ENCODE measurements around the gene ZFYVE28.

DNA sequence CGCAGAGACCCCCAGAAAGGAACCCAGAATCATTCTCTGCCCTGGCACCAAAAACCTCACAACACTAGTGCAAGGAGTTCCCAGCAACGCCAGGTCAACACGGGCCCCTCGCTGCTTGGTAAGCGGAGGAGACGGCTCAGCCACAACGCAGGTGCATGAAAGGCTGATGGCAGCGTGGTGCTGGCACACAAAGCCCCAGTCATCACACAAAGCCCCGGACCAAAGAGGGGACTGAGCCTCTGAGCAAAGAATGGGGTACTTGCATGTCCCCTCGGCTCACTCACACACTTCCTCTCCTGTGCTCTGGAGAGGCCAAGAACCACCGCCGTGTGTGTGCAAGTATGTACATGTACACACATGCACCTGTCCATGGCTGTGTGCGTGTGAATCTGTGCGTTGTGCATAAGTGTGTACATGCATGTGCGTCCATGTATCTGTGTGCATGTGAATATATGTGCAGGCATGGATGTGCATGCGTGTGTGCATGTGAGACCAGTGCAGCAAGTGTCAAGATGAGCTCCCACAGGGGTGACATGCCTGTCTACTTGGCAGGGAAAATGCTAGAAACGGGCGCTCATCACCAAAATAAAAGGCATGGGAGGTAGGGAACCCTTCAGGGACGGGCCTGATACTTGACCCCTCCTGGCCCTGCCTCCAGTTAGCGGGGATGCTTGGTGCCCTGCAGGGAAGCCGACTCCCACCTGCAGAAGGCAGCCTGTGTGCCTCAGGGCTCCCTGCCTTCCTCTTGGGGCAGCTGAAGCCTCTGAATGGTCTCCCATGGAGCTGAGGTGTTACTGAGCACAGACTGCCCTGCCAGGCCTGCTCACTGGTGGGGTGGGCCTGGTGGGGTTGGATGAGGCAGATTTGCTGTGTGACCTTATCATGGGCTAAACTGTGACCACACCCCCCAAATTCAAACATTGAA, 60.4 kb downstream of the ZFYVE28 start:
- TF ChIP-seq POLR2A (IDR thresholded peaks at IDR 0.05) (no peak), CTCF (IDR thresholded peaks at IDR 0.05) (no peak), EP300 (IDR thresholded peaks at IDR 0.05; ENCODE audit: low read depth) (no peak)
